GM23338 (cell line): ENCODE data around the gene AXIN2.

ENCODE experiments used
- CREB1 ChIP-seq: fragments of 250-450 bp; sonication (Bioruptor Pico); IDR thresholded peaks from 2 replicates; pipeline ENCODE4 v1.5.0; 2020; ENCODE audit warnings: low read depth, mild to moderate bottlenecking, moderate library complexity
- EZH2 ChIP-seq: fragments of 200-600 bp; sonication (generic); IDR thresholded peaks from one replicate; pipeline ENCODE4 v1.8.0; 2017; ENCODE audit warnings: antibody characterized with exemption, mild to moderate bottlenecking, low read depth; ENCODE audit not compliant: unreplicated experiment
- EZH2phosphoT487 ChIP-seq: fragments of 200-600 bp; sonication (generic); IDR thresholded peaks from one replicate; pipeline ENCODE4 v1.8.1; 2018; ENCODE audit warnings: antibody characterized with exemption; ENCODE audit not compliant: unreplicated experiment
- JUNB ChIP-seq: IDR thresholded peaks from one replicate; pipeline ENCODE4 v1.6.1; 2016; ENCODE audit warnings: antibody characterized with exemption; ENCODE audit not compliant: unreplicated experiment
- NANOG ChIP-seq: IDR thresholded peaks from 2 replicates; pipeline ENCODE4 v1.6.1; 2016; ENCODE audit warnings: antibody characterized with exemption, borderline replicate concordance
- POLR2AphosphoS5 ChIP-seq: IDR thresholded peaks from 2 replicates; pipeline ENCODE4 v1.6.1; 2016; ENCODE audit warnings: antibody characterized with exemption, low read depth
- ZNF114 ChIP-seq: fragments of 250-450 bp; sonication (Bioruptor Pico); IDR thresholded peaks from 2 replicates; pipeline ENCODE4 v1.5.0; 2020; ENCODE audit warnings: mild to moderate bottlenecking, moderate library complexity
- ZNF331 ChIP-seq: fragments of 250-450 bp; sonication (Bioruptor Pico); IDR thresholded peaks from 2 replicates; pipeline ENCODE4 v1.5.0; 2020; ENCODE audit warnings: low read depth, mild to moderate bottlenecking, moderate library complexity
- TF ChIP-seq, protein P1 (sequence below), 2 experiments: fragments of 200-600 bp in 1 of 2; sonication (generic) in 1 of 2; conservative IDR thresholded peaks; 2 replicates each; pipeline versions ENCODE4 v1.5.1 to v1.6.1; 2016 to 2017; ENCODE audit warnings: antibody characterized with exemption in 2 of 2, low read depth in 2 of 2, mild to moderate bottlenecking in 2 of 2, moderate library complexity in 1 of 2
- TF ChIP-seq, protein P2 (sequence below): IDR thresholded peaks from 2 replicates; pipeline ENCODE4 v1.6.1; 2016; ENCODE audit warnings: antibody characterized with exemption
- TF ChIP-seq, protein P3 (sequence below): IDR thresholded peaks from one replicate; pipeline ENCODE4 v1.6.1; 2018; ENCODE audit warnings: antibody characterized with exemption; ENCODE audit not compliant: unreplicated experiment

DNA sequence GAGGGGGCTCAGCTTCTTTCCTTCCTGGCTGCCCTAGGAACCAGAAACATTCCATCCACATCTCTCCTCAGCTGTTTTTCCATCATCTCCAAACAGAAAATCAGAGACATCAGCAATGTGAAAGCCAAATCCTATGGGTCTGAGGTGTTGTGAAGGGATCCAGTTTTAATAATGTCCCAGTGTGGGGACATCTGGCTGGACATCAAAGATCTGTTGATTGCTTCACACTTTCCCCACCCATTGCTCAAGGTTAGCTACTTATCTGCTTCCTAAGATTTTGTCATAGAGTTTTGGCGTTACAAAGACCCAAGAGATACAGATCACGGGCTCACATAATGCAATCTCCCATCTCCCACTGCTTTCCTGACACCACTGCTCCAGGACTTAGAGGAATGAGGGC is 47.8 kb upstream of the AXIN2 start:
- no peak for TF ChIP-seq EZH2
- TF ChIP-seq, protein P1, sequence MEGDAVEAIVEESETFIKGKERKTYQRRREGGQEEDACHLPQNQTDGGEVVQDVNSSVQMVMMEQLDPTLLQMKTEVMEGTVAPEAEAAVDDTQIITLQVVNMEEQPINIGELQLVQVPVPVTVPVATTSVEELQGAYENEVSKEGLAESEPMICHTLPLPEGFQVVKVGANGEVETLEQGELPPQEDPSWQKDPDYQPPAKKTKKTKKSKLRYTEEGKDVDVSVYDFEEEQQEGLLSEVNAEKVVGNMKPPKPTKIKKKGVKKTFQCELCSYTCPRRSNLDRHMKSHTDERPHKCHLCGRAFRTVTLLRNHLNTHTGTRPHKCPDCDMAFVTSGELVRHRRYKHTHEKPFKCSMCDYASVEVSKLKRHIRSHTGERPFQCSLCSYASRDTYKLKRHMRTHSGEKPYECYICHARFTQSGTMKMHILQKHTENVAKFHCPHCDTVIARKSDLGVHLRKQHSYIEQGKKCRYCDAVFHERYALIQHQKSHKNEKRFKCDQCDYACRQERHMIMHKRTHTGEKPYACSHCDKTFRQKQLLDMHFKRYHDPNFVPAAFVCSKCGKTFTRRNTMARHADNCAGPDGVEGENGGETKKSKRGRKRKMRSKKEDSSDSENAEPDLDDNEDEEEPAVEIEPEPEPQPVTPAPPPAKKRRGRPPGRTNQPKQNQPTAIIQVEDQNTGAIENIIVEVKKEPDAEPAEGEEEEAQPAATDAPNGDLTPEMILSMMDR (conservative IDR thresholded peaks at IDR 0.05; ENCODE audit: low read depth in 2 of 2) = no peak
- TF ChIP-seq, protein P2, sequence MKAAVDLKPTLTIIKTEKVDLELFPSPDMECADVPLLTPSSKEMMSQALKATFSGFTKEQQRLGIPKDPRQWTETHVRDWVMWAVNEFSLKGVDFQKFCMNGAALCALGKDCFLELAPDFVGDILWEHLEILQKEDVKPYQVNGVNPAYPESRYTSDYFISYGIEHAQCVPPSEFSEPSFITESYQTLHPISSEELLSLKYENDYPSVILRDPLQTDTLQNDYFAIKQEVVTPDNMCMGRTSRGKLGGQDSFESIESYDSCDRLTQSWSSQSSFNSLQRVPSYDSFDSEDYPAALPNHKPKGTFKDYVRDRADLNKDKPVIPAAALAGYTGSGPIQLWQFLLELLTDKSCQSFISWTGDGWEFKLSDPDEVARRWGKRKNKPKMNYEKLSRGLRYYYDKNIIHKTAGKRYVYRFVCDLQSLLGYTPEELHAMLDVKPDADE = no peak
- no peak for TF ChIP-seq POLR2AphosphoS5
- no peak for TF ChIP-seq EZH2phosphoT487
- TF ChIP-seq CREB1 (CRISPR knock-in tag) = no peak
- TF ChIP-seq JUNB = no peak
- TF ChIP-seq, protein P3, sequence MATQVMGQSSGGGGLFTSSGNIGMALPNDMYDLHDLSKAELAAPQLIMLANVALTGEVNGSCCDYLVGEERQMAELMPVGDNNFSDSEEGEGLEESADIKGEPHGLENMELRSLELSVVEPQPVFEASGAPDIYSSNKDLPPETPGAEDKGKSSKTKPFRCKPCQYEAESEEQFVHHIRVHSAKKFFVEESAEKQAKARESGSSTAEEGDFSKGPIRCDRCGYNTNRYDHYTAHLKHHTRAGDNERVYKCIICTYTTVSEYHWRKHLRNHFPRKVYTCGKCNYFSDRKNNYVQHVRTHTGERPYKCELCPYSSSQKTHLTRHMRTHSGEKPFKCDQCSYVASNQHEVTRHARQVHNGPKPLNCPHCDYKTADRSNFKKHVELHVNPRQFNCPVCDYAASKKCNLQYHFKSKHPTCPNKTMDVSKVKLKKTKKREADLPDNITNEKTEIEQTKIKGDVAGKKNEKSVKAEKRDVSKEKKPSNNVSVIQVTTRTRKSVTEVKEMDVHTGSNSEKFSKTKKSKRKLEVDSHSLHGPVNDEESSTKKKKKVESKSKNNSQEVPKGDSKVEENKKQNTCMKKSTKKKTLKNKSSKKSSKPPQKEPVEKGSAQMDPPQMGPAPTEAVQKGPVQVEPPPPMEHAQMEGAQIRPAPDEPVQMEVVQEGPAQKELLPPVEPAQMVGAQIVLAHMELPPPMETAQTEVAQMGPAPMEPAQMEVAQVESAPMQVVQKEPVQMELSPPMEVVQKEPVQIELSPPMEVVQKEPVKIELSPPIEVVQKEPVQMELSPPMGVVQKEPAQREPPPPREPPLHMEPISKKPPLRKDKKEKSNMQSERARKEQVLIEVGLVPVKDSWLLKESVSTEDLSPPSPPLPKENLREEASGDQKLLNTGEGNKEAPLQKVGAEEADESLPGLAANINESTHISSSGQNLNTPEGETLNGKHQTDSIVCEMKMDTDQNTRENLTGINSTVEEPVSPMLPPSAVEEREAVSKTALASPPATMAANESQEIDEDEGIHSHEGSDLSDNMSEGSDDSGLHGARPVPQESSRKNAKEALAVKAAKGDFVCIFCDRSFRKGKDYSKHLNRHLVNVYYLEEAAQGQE = no peak
- TF ChIP-seq ZNF114 (CRISPR knock-in tag) = no peak
- TF ChIP-seq ZNF331 (CRISPR knock-in tag) = no peak
- TF ChIP-seq NANOG = no peak
